GM12878 (cell line): ENCODE results near the gene FSTL1.

ENCODE experiments used
- EZH2 ChIP-seq: IDR thresholded peaks from 2 replicates; pipeline ENCODE4 v1.6.1; 2012; ENCODE audit warnings: low read depth, mild to moderate bottlenecking, control low read depth, inconsistent platforms, low read length, borderline replicate concordance; ENCODE audit not compliant: control insufficient read depth
- NRF1 ChIP-seq: conservative IDR thresholded peaks from 2 replicates; pipeline ENCODE4 v1.6.1; 2011; ENCODE audit warnings: mild to moderate bottlenecking, low read depth, low read length, improper control_type of control experiment

GRCh38 chr3:120396469-120396868, 54.3 kb downstream of the FSTL1 start:
- TF ChIP-seq NRF1 = no peak
- TF ChIP-seq EZH2 = no peak
